Measurements from ENCODE around the gene KDM1A. TPM values are rescaled to one million over a fixed set of nuclear protein-coding genes. Genes with fewer than 3 reads are reported as not detected.

The KDM1A gene
- total RNA-seq, 1 experiment from 2014 or later = 204 TPM

GRCh38 chr1:23122023-23122748 lies 102.9 kb downstream of the KDM1A start:
- H2BK120ac ChIP-seq (ENCODE audit: low read depth, low read length, poor library complexity, severe bottlenecking) = no peak overlapping the region
- no peak overlapping the region for H3K18ac ChIP-seq (ENCODE audit: insufficient read length, low read depth, low read length)
- H2AK5ac ChIP-seq (ENCODE audit: insufficient read length, low read length) = no peak overlapping the region
- H4K8ac ChIP-seq (replicated peaks; ENCODE audit: insufficient read length, low read depth, low read length) = no peak overlapping the region
- peaks cover 24% of the 10 kb centered on the region for H3K79me2 ChIP-seq (ENCODE audit: insufficient read depth, low read length)
- H3K4me2 ChIP-seq (ENCODE audit: insufficient read depth, insufficient read length, low read length) = no peak overlapping the region
- H3K56ac ChIP-seq (ENCODE audit: insufficient read length, low read depth, low read length) = no peak overlapping the region
- no peak overlapping the region for H2BK5ac ChIP-seq (ENCODE audit: insufficient read length, low read length)
- TF ChIP-seq, protein P1, sequence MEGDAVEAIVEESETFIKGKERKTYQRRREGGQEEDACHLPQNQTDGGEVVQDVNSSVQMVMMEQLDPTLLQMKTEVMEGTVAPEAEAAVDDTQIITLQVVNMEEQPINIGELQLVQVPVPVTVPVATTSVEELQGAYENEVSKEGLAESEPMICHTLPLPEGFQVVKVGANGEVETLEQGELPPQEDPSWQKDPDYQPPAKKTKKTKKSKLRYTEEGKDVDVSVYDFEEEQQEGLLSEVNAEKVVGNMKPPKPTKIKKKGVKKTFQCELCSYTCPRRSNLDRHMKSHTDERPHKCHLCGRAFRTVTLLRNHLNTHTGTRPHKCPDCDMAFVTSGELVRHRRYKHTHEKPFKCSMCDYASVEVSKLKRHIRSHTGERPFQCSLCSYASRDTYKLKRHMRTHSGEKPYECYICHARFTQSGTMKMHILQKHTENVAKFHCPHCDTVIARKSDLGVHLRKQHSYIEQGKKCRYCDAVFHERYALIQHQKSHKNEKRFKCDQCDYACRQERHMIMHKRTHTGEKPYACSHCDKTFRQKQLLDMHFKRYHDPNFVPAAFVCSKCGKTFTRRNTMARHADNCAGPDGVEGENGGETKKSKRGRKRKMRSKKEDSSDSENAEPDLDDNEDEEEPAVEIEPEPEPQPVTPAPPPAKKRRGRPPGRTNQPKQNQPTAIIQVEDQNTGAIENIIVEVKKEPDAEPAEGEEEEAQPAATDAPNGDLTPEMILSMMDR (conservative IDR thresholded peaks at IDR 0.05) = no peak
- no peak overlapping the region for H4K91ac ChIP-seq (ENCODE audit: insufficient read length, low read depth, low read length)
- WGBS (ENCODE audit: extremely low coverage, insufficient read length, low lambda C conversion rate) = no CpG with 5 or more reads among the region's 4 CpGs
- H3K79me1 ChIP-seq (ENCODE audit: insufficient read depth, low read depth, low read length, poor library complexity, severe bottlenecking) = peaks cover 6% of the 10 kb centered on the region
- H4K20me1 ChIP-seq (ENCODE audit: control insufficient read depth, insufficient read depth, insufficient read length) = no peaks in the 10 kb centered on the region
- Mint-ChIP-seq H3K27me3 (ENCODE audit: low read depth) (no peaks in the 10 kb centered on the region), H3K4me1 (peaks cover 15 to 16% of the 10 kb centered on the region in 2 experiments), H3K36me3 (ENCODE audit: insufficient read depth in 1 of 3, low read depth in 3 of 3) (no peaks in the 10 kb centered on the region), H3K4me3 (no peak overlapping the region), H3K9me3 (no peaks in the 10 kb centered on the region), H3K27ac (no peak overlapping the region)
- no peak overlapping the region for H3K23ac ChIP-seq (ENCODE audit: insufficient read length, low read depth, low read length)
- no peak for DNase-seq
- H3K9me3 ChIP-seq (ENCODE audit: control insufficient read depth, low read depth, low read length) = no peaks in the 10 kb centered on the region
- H2BK20ac ChIP-seq (ENCODE audit: low read depth, low read length, poor library complexity, severe bottlenecking) = no peak overlapping the region
- no peak overlapping the region for H3T11ph ChIP-seq (ENCODE audit: low read length)
- no peaks in the 10 kb centered on the region for H3K27me3 ChIP-seq (ENCODE audit: insufficient read depth, low read length)
- H3K27ac ChIP-seq (ENCODE audit: insufficient read length, low read depth, low read length) = no peak overlapping the region
- no peak overlapping the region for H4K5ac ChIP-seq (ENCODE audit: insufficient read length, low read depth, low read length)
- H2BK15ac ChIP-seq (ENCODE audit: low read depth, low read length) = no peak overlapping the region
- H2AFZ ChIP-seq (ENCODE audit: low read length) = no peak overlapping the region
- H2BK12ac ChIP-seq (ENCODE audit: insufficient read length, low read depth, low read length) = no peak overlapping the region
- peaks cover 4% of the 10 kb centered on the region; the same call in 1 of the 2 replicates for H3K4me1 ChIP-seq (ENCODE audit: insufficient read depth, low read length)
- H3K14ac ChIP-seq (ENCODE audit: insufficient read depth, low read length) = no peak overlapping the region
- H3K23me2 ChIP-seq (ENCODE audit: insufficient read length, low read depth, low read length, poor library complexity, severe bottlenecking) = no peaks in the 10 kb centered on the region
- no peak overlapping the region for H3K4ac ChIP-seq (ENCODE audit: low read depth, low read length)
- no peak overlapping the region for H3K9ac ChIP-seq (ENCODE audit: extremely low read depth, insufficient read length, low read length)

Data from H9 (cell line).